ENCODE data around the gene ANO1.

Gene ANO1

GRCh38 chr11:70050243-70050642 is 27.9 kb upstream of the ANO1 start:
- DNase-seq (ENCODE audit: low read depth in 2 of 3, low spot score in 2 of 3), result no peak

- no peak for DNase-seq (ENCODE audit: low read depth in 2 of 3, low spot score in 2 of 3)
Measured at GRCh38 chr11:70054004-70054403, 24.1 kb upstream of the ANO1 start.

- no peak for DNase-seq (ENCODE audit: low read depth in 2 of 3, low spot score in 2 of 3)
Measured at GRCh38 chr11:70055444-70055843, 22.7 kb upstream of the ANO1 start.

- no peak for DNase-seq (ENCODE audit: low read depth in 2 of 3, low spot score in 2 of 3)
Measured at GRCh38 chr11:70057080-70057479, 21.0 kb upstream of the ANO1 start.

GRCh38 chr11:70059971-70060370 is 18.1 kb upstream of the ANO1 start:
- DNase-seq (ENCODE audit: low read depth in 2 of 3, low spot score in 2 of 3), result no peak

GRCh38 chr11:70060611-70061293 is 17.4 kb upstream of the ANO1 start:
- DNase-seq (ENCODE audit: low read depth in 2 of 3, low spot score in 2 of 3), result no peak

- no peak for DNase-seq (ENCODE audit: low read depth in 2 of 3, low spot score in 2 of 3)
Measured at GRCh38 chr11:70061734-70062133, 16.4 kb upstream of the ANO1 start.

GRCh38 chr11:70063121-70063520 is 15.0 kb upstream of the ANO1 start:
- DNase-seq (ENCODE audit: low read depth in 2 of 3, low spot score in 2 of 3), result no peak

- DNase-seq (ENCODE audit: low read depth in 2 of 3, low spot score in 2 of 3), result no peak
Measured at GRCh38 chr11:70063555-70063954, 14.6 kb upstream of the ANO1 start.

- DNase-seq (ENCODE audit: low read depth in 2 of 3, low spot score in 2 of 3), result no peak
Measured at GRCh38 chr11:70064008-70064725, 13.9 kb upstream of the ANO1 start.

GRCh38 chr11:70064726-70065317 is 13.3 kb upstream of the ANO1 start:
- DNase-seq (ENCODE audit: low read depth in 2 of 3, low spot score in 2 of 3), result no peak

- DNase-seq (ENCODE audit: low read depth in 2 of 3, low spot score in 2 of 3), result no peak
Measured at GRCh38 chr11:70065318-70066135, 12.6 kb upstream of the ANO1 start.

- DNase-seq (ENCODE audit: low read depth in 2 of 3, low spot score in 2 of 3), result no peak
Measured at GRCh38 chr11:70066136-70066520, 12.0 kb upstream of the ANO1 start.

GRCh38 chr11:70066628-70067027 is 11.5 kb upstream of the ANO1 start:
- DNase-seq (ENCODE audit: low read depth in 2 of 3, low spot score in 2 of 3), result no peak

- no peak for DNase-seq (ENCODE audit: low read depth in 2 of 3, low spot score in 2 of 3)
Measured at GRCh38 chr11:70067036-70067435, 11.1 kb upstream of the ANO1 start.

GRCh38 chr11:70067591-70068341 is 10.4 kb upstream of the ANO1 start:
- DNase-seq (ENCODE audit: low read depth in 2 of 3, low spot score in 2 of 3), result no peak

- no peak for DNase-seq (ENCODE audit: low read depth in 2 of 3, low spot score in 2 of 3)
Measured at GRCh38 chr11:70068345-70068744, 9.8 kb upstream of the ANO1 start.

GRCh38 chr11:70068950-70069349 is 9.2 kb upstream of the ANO1 start:
- DNase-seq (ENCODE audit: low read depth in 2 of 3, low spot score in 2 of 3), result no peak

GRCh38 chr11:70070706-70071105 is 7.4 kb upstream of the ANO1 start:
- DNase-seq (ENCODE audit: low read depth in 2 of 3, low spot score in 2 of 3), result no peak

- no peak for DNase-seq (ENCODE audit: low read depth in 2 of 3, low spot score in 2 of 3)
Measured at GRCh38 chr11:70071996-70072395, 6.1 kb upstream of the ANO1 start.

- DNase-seq (ENCODE audit: low read depth in 2 of 3, low spot score in 2 of 3), result no peak
Measured at GRCh38 chr11:70072461-70072860, 5.7 kb upstream of the ANO1 start.
